Measurements from ENCODE around the gene PRKRIP1. TPM values are rescaled to one million over a fixed set of nuclear protein-coding genes. Genes with fewer than 3 reads are reported as not detected.

The PRKRIP1 gene
- total and polyA plus RNA-seq, 2 donors from 2014 or later, result 20.8 to 25.9 TPM

GRCh38 chr7:102392330-102392729, 3.8 kb upstream of the PRKRIP1 start:
- FAIRE-seq (no peak), DNase-seq (no peak)
- no peaks in the 10 kb centered on the region for H3K27me3 ChIP-seq (ENCODE audit: control insufficient read depth, insufficient read depth, low read length)
- peaks cover 0 to 13% (median 5%) of the 10 kb centered on the region in 3 donors for H3K4me1 ChIP-seq (ENCODE audit: control insufficient read depth in 2 of 3, insufficient read depth in 2 of 3, low read depth in 1 of 3, low read length in 3 of 3)
- no peak for TF ChIP-seq CTCF (IDR thresholded peaks at IDR 0.05; ENCODE audit: borderline replicate concordance, extremely low read depth, insufficient read depth)
- H3K9me3 ChIP-seq (ENCODE audit: control insufficient read depth in 2 of 3, insufficient read depth in 1 of 3, low read length in 3 of 3), result no peaks in the 10 kb centered on the region
- H3K27ac ChIP-seq (ENCODE audit: low read depth in 2 of 2, low read length in 2 of 2), result no peak overlapping the region
- H3K9ac ChIP-seq (ENCODE audit: low read length in 3 of 3), result no peak overlapping the region
- H3K36me3 ChIP-seq (ENCODE audit: control insufficient read depth in 2 of 3, insufficient read depth in 3 of 3, low read length in 3 of 3), result peaks cover 0 to 5% (median 2%) of the 10 kb centered on the region in 3 donors
- intact Hi-C loops (cut with DNase I), result loop anchor here (5.0 kb wide), 1 partner anchor 115 kb away; no protein-coding TSS in a partner anchor
- H3K4me3 ChIP-seq (ENCODE audit: low read length in 3 of 3), result no peak overlapping the region

DNA sequence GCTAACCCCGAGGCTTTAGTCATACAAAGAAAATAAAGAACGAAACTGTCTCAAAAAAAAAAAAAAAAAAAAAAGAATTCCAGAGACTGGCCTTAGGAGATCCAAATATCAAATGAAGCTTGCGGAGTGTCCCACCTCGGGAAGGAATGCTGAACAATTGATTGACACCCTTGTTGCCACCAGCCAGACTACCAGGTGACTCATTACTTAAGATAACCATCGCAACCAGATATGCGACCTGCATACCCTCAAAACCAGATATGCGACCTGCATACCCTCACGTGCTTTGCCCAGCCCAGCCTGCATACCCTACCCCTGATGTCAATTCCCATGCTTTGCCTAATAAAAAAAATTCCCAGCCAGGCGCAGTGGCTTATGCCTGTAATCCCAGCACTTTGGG, 2.7 kb upstream of the PRKRIP1 start:
- no peak for FAIRE-seq
- no peak overlapping the region for H3K27ac ChIP-seq (ENCODE audit: low read depth in 2 of 2, low read length in 2 of 2)
- intact Hi-C loops (cut with DNase I), result loop anchor here (5.0 kb wide), 1 partner anchor 116 kb away; no protein-coding TSS in a partner anchor
- H3K36me3 ChIP-seq (ENCODE audit: control insufficient read depth in 2 of 3, insufficient read depth in 3 of 3, low read length in 3 of 3), result peaks cover 0 to 5% (median 2%) of the 10 kb centered on the region in 3 donors
- TF ChIP-seq CTCF (IDR thresholded peaks at IDR 0.05; ENCODE audit: borderline replicate concordance, extremely low read depth, insufficient read depth), result no peak
- peaks cover 0 to 13% (median 7%) of the 10 kb centered on the region in 3 donors for H3K4me1 ChIP-seq (ENCODE audit: control insufficient read depth in 2 of 3, insufficient read depth in 2 of 3, low read depth in 1 of 3, low read length in 3 of 3)
- no peaks in the 10 kb centered on the region for H3K27me3 ChIP-seq (ENCODE audit: control insufficient read depth, insufficient read depth, low read length)
- H3K9me3 ChIP-seq (ENCODE audit: control insufficient read depth in 2 of 3, insufficient read depth in 1 of 3, low read length in 3 of 3), result no peaks in the 10 kb centered on the region
- no peak for DNase-seq
- no peak overlapping the region for H3K9ac ChIP-seq (ENCODE audit: low read length in 3 of 3)
- H3K4me3 ChIP-seq (ENCODE audit: low read length in 3 of 3), result no peak overlapping the region

DNA sequence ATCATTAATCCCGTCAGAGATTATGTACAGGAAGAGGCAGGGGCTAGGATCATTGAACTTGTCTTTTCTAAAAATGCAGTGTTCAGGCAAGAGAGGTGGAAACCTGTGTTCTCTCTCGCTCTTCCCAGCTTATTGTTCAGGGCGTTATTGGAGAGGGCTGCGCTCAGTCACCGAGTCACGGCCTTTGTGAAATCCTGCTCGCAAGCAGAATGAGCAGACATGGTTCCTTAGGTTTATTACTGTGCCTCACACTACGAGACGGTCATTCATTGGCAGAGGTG, 631 bp upstream of the PRKRIP1 start:
- Histone ChIP-seq H3K27me3 (ENCODE audit: control insufficient read depth, insufficient read depth, low read length) (no peaks in the 10 kb centered on the region), H3K4me1 (ENCODE audit: control insufficient read depth in 2 of 3, insufficient read depth in 2 of 3, low read depth in 1 of 3, low read length in 3 of 3) (peaks cover 0 to 13% (median 7%) of the 10 kb centered on the region in 3 donors), H3K36me3 (ENCODE audit: control insufficient read depth in 2 of 3, insufficient read depth in 3 of 3, low read length in 3 of 3) (peaks cover 2 to 8% (median 3%) of the 10 kb centered on the region in 3 donors), H3K9me3 (ENCODE audit: control insufficient read depth in 2 of 3, insufficient read depth in 1 of 3, low read length in 3 of 3) (no peaks in the 10 kb centered on the region), H3K4me3 (ENCODE audit: low read length in 3 of 3) (peak overlapping the region; percentile 78 to 96 (median 90)), H3K9ac (ENCODE audit: low read length in 3 of 3) (peak overlapping the region; percentile 44 to 80 (median 62)), H3K27ac (ENCODE audit: low read depth in 2 of 2, low read length in 2 of 2) (peak overlapping the region; percentile 93)
- TF ChIP-seq CTCF (IDR thresholded peaks at IDR 0.05; ENCODE audit: borderline replicate concordance, extremely low read depth, insufficient read depth), result no peak
- intact Hi-C loops (cut with DNase I), result no loop called here
- DNase-seq (no peak), FAIRE-seq (no peak)

GRCh38 chr7:102396710-102397019, 502 bp downstream of the PRKRIP1 start:
- no peaks in the 10 kb centered on the region for H3K27me3 ChIP-seq (ENCODE audit: control insufficient read depth, insufficient read depth, low read length)
- peak overlapping the region; percentile 88 to 99 (median 98) for H3K9ac ChIP-seq (ENCODE audit: low read length in 3 of 3)
- intact Hi-C loops (cut with DNase I), result no loop called here
- TF ChIP-seq CTCF (IDR thresholded peaks at IDR 0.05; ENCODE audit: borderline replicate concordance, extremely low read depth, insufficient read depth), result no peak
- H3K27ac ChIP-seq (ENCODE audit: low read depth in 2 of 2, low read length in 2 of 2), result peak overlapping the region; percentile 80 to 87
- peak overlapping the region; percentile 90 to 96 (median 95) for H3K4me3 ChIP-seq (ENCODE audit: low read length in 3 of 3)
- no peaks in the 10 kb centered on the region for H3K9me3 ChIP-seq (ENCODE audit: control insufficient read depth in 2 of 3, insufficient read depth in 1 of 3, low read length in 3 of 3)
- no peak for FAIRE-seq
- peaks cover 3 to 13% (median 6%) of the 10 kb centered on the region in 3 donors for H3K36me3 ChIP-seq (ENCODE audit: control insufficient read depth in 2 of 3, insufficient read depth in 3 of 3, low read length in 3 of 3)
- H3K4me1 ChIP-seq (ENCODE audit: control insufficient read depth in 2 of 3, insufficient read depth in 2 of 3, low read depth in 1 of 3, low read length in 3 of 3), result peaks cover 0 to 11% (median 7%) of the 10 kb centered on the region in 3 donors
- no peak for DNase-seq

All from kidney (tissue), 14 donors.